HG02885 (cell line): Measurements from ENCODE around the gene NUDT11.
"Not testable (repeated sequence)": the region's sequence is repeated elsewhere in the genome, so short reads cannot be mapped to it uniquely, and the experiment has no call there.

Experiments used
- ATAC-seq: cut with Tn5 transposase; IDR thresholded peaks from one replicate; pipeline ENCODE4 v1.9.1; 2021; ENCODE audit warnings: mild to moderate bottlenecking; ENCODE audit not compliant: unreplicated experiment, poor library complexity

The NUDT11 gene

DNA sequence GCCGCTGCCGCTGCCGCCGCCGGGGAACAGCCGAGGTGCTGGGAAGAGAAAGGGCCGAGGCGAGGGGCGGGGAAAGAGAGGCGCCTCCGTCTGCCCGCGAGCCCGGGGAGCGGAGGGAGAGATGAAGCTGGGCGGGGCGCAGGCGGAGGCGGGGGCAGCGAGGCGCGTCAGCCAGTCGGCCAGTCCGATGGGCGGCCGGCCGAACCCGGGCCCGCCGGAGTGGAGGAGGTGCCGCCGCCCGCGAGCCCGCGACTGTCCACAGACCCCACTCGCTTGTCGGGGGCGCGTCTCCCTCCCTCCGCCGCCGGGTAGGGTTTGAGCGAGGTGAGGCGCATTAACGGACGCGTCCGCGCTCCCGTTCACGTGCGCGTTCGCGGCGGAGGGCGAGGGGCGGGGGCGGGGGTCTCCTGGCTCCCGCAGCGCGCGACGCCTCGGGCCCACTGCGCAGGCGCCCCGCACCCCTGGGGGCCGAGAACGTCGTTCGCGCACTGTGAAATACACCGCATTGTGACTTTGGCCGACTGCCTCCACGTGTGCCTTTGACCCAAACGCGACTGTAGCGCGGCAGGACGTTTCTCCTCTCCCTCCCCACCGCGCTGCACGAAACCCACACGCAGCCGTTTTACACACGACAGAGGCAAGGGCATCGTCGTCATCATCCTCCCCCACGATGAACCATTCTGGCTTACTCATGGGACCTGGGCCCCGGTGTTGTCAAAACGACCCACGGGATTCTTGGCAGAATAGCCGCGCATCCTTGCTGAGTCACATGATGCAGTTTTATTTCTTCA, at the start of gene NUDT11:
TSS of gene NUDT11 (minus strand) at position 92 of the 791 bp plus-strand sequence. CDS start 148 bp downstream, outside the sequence.
- peak; percentile 73 for ATAC-seq

DNA sequence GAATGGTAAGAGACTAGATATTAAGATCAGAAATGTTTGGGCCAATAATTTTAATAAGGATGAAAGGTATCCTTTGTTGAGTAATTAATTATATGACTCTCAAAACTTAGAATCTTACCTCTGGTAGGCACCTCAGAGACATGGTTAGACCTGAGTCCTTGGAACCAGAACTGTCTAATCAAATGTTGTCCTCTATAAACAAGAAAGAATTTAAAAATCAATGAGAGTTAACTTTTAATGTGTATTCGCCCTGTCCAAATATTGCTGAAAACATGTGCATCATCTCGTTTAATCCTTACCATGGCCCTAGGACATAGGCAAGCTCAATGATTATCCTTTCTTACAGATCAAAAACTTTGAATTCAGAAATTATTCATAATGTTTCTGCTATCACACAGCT, 24.0 kb upstream of the NUDT11 start:
- ATAC-seq: no peak

DNA sequence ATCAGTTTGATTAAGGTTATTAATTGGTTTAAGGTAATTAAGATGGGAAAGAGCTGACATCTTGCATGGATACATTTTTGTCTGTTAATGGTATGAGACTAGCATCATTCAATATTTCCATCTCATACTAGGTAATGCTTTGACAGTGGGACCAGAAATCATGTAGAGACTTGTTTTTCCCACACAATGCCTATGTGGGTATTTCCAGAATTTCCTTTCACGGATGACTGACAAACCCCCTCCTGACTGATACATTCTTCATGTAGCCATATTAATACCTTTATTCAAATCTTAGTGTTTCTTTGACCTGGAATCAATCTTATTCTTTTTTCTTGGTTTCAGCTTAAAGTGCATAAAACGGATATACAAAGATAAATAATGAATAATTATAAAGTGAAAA, 22.7 kb upstream of the NUDT11 start:
- not testable (repeated sequence) for ATAC-seq

DNA sequence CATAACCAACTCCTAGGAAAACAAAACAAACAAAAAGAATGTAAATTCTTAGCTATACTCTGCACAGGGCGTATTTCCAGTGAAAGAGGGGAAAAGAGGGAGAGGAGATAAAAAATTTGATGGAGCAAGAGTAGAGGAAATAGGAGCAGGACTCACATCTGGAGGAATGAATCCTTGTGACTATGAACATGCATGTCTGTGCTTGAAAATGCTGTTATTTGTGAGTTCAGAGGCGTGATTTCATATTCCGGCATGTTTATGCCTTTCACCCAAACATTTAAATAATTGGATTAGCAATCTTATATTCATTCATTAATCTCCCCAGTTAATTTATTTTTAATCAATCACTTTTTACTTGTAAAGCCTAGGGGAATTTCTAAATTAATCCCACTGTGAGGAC, 11.2 kb upstream of the NUDT11 start:
- no peak for ATAC-seq

GRCh38 chrX:51495701-51496488, 497 bp downstream of the NUDT11 start:
- ATAC-seq: peak; percentile 18

DNA sequence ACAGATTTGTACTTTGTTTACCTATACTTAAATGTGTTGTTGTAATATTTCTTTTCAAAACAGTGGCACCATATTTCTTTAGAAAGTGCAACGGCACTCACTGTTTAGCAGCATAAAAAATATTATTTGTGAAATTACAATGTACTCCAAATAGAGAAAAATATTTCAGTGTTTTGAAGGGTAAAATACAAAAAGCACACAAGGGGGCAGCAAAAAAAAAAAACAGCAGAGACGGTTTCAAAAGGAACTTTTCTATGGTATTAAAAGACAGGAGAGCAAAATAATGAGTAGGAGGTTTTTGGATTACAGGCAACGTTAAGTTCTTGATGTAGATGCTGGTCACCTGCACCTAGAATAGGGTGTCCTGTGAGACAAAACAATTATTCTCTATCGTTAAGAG, 2.0 kb downstream of the NUDT11 start:
- no peak for ATAC-seq

DNA sequence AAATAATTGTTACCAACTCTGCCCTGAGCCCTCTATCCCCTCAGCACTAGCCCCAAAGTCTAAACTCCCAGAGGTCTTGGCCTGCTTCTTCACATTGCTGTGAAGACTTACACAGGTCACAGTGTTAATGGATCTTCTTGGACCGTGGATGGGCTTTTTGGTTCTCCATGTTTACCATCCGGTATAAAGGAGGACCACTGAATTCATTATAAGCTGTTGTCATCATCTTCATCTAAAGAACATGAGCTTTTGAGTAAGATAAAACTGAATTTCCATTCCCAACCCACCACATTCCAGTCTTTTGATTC, 8.5 kb downstream of the NUDT11 start:
- ATAC-seq: no peak

DNA sequence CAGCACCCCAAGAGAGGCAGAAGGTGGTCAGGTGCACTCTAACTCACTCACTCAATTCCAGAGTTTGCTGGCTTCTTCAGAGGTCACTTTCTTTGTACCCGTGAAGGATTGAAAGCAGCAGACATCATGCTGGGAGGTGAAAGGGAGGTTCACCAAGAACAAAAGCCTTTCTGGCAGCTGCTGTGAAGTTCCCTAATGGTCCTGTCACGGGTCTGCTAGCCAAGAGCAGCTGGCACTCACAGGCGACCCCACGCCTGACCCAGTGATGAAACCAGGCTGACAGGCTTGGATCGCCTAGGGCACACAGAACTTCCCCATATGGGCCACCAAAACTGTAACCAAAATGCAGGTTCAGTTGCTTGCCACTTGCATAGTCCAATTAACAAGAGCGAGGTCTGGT, 11.8 kb downstream of the NUDT11 start:
- no peak for ATAC-seq

DNA sequence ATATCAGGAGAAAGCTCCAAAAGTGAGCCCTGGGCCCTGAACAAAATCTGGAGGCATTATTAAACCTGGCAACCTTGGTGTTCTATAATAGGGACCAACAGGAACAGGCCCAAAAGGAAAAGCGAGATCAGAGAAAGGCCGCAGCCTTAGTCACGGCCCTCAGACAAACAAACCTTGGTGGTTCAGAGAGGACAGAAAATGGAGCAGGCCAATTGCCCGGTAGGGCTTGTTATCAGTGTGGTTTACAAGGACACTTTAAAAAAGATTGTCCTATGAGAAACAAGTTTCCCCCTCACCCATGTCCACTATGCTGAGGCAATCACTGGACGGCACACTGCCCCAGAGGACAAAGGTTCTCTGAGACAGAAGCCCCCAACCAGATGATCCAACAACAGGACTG, 14.0 kb downstream of the NUDT11 start:
- ATAC-seq: not testable (repeated sequence)

DNA sequence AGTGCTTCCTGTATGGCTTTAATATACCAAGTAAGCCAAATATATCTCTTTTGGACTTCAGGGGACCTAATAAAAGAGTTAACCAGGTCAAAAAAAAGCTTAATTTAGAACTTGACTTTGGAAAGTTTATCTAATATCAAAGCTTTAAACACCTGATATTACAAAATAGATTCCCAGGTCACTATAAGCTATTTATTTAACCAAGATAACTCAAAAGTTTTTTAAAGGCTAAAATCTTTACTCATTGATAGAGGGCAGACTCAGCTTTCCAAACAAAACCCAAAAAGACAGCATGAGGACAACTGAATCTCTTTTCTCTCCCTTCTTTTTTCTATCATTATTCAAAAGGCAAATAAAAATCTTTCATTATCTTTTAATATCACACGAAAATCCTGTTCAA, 19.5 kb downstream of the NUDT11 start:
- no peak for ATAC-seq

GRCh38 chrX:51463322-51463721, 33.1 kb downstream of the NUDT11 start:
- ATAC-seq: no peak

DNA sequence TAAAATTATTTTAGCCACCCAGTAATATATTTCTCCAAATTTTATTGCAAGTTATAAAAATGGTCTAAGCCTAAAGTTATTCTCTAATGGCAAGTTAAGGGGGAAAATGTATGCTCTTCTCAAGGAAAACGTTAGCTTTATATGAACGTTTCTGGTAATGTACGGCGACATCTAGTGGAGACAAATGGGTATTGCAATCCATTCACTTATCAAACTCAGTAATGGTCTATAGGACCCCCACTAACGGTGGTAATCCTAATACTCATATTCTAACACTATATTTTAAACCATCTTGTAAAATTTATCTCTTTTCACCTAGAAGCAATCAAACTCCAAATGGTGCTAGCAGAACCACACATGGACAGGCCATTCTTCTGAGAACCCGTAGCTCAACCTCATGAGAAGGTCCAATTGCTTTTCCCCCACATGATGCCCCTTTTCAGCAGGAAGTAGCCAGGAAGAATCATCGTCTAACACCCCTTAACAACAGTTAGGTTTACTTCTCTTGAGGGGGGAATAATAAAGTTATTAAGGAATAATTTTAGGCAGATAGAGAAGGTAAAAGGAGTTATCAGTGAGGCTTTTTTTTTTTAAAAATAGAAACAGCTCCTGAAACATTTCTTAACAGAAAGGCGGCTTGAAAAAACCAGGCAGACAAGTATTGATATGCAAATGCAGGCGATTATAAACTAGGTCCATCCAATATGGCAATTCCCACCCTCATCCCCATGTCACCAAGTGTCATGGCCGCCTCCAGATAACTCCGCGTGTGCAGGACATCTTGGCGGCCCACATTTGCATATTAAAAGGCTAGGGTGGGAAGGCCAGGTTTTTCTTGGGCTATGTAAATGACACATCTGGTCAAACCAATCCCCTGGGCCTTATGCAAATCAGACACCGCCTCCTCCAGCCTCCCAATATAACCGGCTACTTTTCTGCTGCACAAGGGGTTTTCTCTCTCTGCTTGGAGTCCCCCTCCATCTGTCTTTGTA, 35.0 kb downstream of the NUDT11 start:
- peak; percentile 68 for ATAC-seq

GRCh38 chrX:51459125-51459524, 37.3 kb downstream of the NUDT11 start:
- no peak for ATAC-seq

DNA sequence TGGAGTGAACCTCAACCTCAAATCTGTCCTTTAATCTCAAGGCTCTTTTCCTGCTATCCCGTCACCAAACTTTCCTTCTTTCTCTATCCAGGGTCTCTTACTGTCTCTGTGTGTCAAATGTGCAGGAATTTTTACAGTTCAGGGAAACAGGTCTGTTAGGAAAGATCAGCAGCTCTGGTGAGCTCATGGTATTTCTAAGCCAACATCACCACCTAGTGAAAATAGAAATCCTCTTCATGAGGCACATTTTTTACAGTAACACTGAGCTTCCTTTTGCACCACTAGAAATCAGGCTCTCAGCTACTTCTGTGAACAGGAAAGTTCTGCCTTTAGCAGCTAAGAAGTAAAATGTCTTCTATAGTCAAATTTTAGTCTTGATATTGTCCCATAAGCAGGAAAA, 39.6 kb downstream of the NUDT11 start:
- no peak for ATAC-seq

GRCh38 chrX:51456246-51456645, 40.1 kb downstream of the NUDT11 start:
- ATAC-seq: no peak

- ATAC-seq: no peak
Measured at GRCh38 chrX:51440365-51440764, 56.0 kb downstream of the NUDT11 start.
